HepG2 (cell line): ENCODE data around the gene MARCO.

ENCODE experiments used
- CREB1 ChIP-seq, 2 experiments: fragments of 450-650 bp in 1 of 2; IDR thresholded peaks; 2 replicates each; pipeline ENCODE4 v1.6.1; 2016 to 2017; ENCODE audit warnings: control low read depth in 1 of 2, mild to moderate bottlenecking in 1 of 2, missing compliant biosample characterization in 1 of 2, missing genetic modification characterization in 1 of 2
- ZNF546 ChIP-seq: sonication (generic); formaldehyde crosslinking; conservative IDR thresholded peaks from 2 replicates; pipeline ENCODE4 v1.8.1; 2023; ENCODE audit warnings: mild to moderate bottlenecking, missing genetic modification reagents

- TF ChIP-seq ZNF546 (no peak), CREB1 (IDR thresholded peaks at IDR 0.05) (no peak), CREB1 (CRISPR knock-in tag; IDR thresholded peaks at IDR 0.05) (no peak)
These were observed 36.8 kb upstream of the MARCO start for GRCh38 chr2:118905206-118905605.
